A549 (cell line): ENCODE measurements around the gene CBR3. TPM values are rescaled to one million over a fixed set of nuclear protein-coding genes. Genes with fewer than 3 reads are reported as not detected.
A peak's percentile ranks its signal among the peaks of the same experiment; 100 is the strongest.

Experiments
- ATAC-seq, 2 experiments: fragments of 200-7000 bp in 1 of 2; fragments of >200 bp in 1 of 2; cut with Nextera tagmentation in 1 of 2; cut with Tn5 transposase in 1 of 2; 3 replicates each; pipeline versions ENCODE4 v1.8.0 to v1.9.1; 2018 to 2020; ENCODE audit warnings: mild to moderate bottlenecking in 1 of 2, moderate library complexity in 1 of 2
- CTCF ChIA-PET: fragments of 300-600 bp; sonication (Branson Sonifier 250); formaldehyde crosslinking; extraction: SDS; loops from one replicate; lab custom pipeline; 2021; ENCODE audit warnings: antibody characterized with exemption, inconsistent platforms; lab: Yijun Ruan, JAX
- POLR2A ChIA-PET: fragments of 350-600 bp; formaldehyde crosslinking; extraction: SDS; loops from one replicate; lab custom pipeline; 2021; ENCODE audit warnings: antibody characterized with exemption, inconsistent platforms; lab: Yijun Ruan, JAX
- DNase-seq, 2 experiments: peaks; one replicate each; pipeline versions ENCODE4 v3.0.0 to v3.0.0-alpha.2; 2011 to 2016; ENCODE audit warnings: low read depth in 1 of 2, low spot score in 1 of 2
- FAIRE-seq: peaks from 2 replicates; lab custom pipeline; 2011; peaks lifted over from hg19 to GRCh38; lab: Jason Lieb, UNC
- H3K27ac ChIP-seq, 2 experiments: fragments of >200 bp; sonication (Bioruptor Twin); formaldehyde crosslinking; 3 replicates each; pipeline ENCODE4 v1.5.1; 2016 to 2017
- H3K4me1 ChIP-seq: fragments of >200 bp; sonication (Bioruptor Twin); formaldehyde crosslinking; 3 replicates; pipeline ENCODE4 v1.6.1; 2016
- H3K4me2 ChIP-seq: fragments of >200 bp; sonication (Bioruptor Twin); formaldehyde crosslinking; 3 replicates; pipeline ENCODE4 v1.6.1; 2016
- H3K4me3 ChIP-seq: fragments of >200 bp; sonication (Bioruptor Twin); formaldehyde crosslinking; 3 replicates; pipeline ENCODE4 v1.5.1; 2016
- H3K9me3 ChIP-seq: fragments of >200 bp; sonication (Bioruptor Twin); formaldehyde crosslinking; 3 replicates; pipeline ENCODE4 v1.6.1; 2016
- CBX2 ChIP-seq: fragments of 200-600 bp; sonication (generic); IDR thresholded peaks from 2 replicates; pipeline ENCODE4 v1.6.1; 2016; ENCODE audit warnings: low read depth, mild to moderate bottlenecking, borderline replicate concordance
- ESRRA ChIP-seq: fragments of 150-350 bp; IDR thresholded peaks from 2 replicates; pipeline ENCODE4 v1.6.1; 2014; ENCODE audit warnings: mild to moderate bottlenecking, low read length, borderline replicate concordance
- GATA3 ChIP-seq: IDR thresholded peaks from 2 replicates; pipeline ENCODE4 v1.6.1; 2012; ENCODE audit warnings: borderline replicate concordance
- HDAC2 ChIP-seq: fragments of 200-600 bp; sonication (generic); IDR thresholded peaks from 2 replicates; pipeline ENCODE4 v1.6.1; 2016
- HEYL ChIP-seq: fragments of 250-450 bp; sonication (Bioruptor Pico); IDR thresholded peaks from 2 replicates; pipeline ENCODE4 v1.8.0; 2021; ENCODE audit warnings: mild to moderate bottlenecking, moderate library complexity
- HOXA7 ChIP-seq: fragments of 250-450 bp; sonication (Bioruptor Pico); IDR thresholded peaks from 2 replicates; pipeline ENCODE4 v1.5.0; 2020; ENCODE audit warnings: mild to moderate bottlenecking, moderate library complexity
- HOXB5 ChIP-seq: fragments of 250-450 bp; sonication (Bioruptor Pico); IDR thresholded peaks from 2 replicates; pipeline ENCODE4 v1.5.0; 2020; ENCODE audit warnings: mild to moderate bottlenecking, moderate library complexity
- MAFK ChIP-seq: fragments of 450-650 bp; IDR thresholded peaks from 2 replicates; pipeline ENCODE4 v1.6.1; 2014; ENCODE audit not compliant: partially characterized antibody
- NFE2L2 ChIP-seq: fragments of 150-350 bp; conservative IDR thresholded peaks from 2 replicates; pipeline ENCODE4 v1.6.1; 2014; ENCODE audit warnings: low read length
- NPAS2 ChIP-seq: fragments of 250-450 bp; sonication (Bioruptor Pico); IDR thresholded peaks from 2 replicates; pipeline ENCODE4 v1.8.0; 2022; ENCODE audit warnings: mild to moderate bottlenecking, moderate library complexity, borderline replicate concordance
- NR3C1 ChIP-seq: fragments of >200 bp; sonication (Bioruptor Twin); formaldehyde crosslinking; IDR thresholded peaks from 3 replicates; pipeline ENCODE4 v1.6.1; 2017
- PHF8 ChIP-seq: fragments of 200-600 bp; sonication (generic); IDR thresholded peaks from 2 replicates; pipeline ENCODE4 v1.6.1; 2016; ENCODE audit warnings: low read depth, mild to moderate bottlenecking, antibody characterized with exemption, moderate library complexity, borderline replicate concordance
- POLR2AphosphoS2 ChIP-seq: conservative IDR thresholded peaks from 2 replicates; pipeline ENCODE4 v1.6.1; 2012; ENCODE audit warnings: low read length, improper control_type of control experiment, inconsistent platforms
- RCOR1 ChIP-seq: fragments of 150-350 bp; IDR thresholded peaks from 2 replicates; pipeline ENCODE4 v1.6.1; 2014; ENCODE audit warnings: antibody characterized with exemption, low read length, low read depth
- SMC3 ChIP-seq: fragments of >200 bp; sonication (Bioruptor Twin); formaldehyde crosslinking; IDR thresholded peaks from 3 replicates; pipeline ENCODE4 v1.6.1; 2018; ENCODE audit warnings: inconsistent platforms
- TFCP2L1 ChIP-seq: fragments of 250-450 bp; sonication (Bioruptor Pico); IDR thresholded peaks from 2 replicates; pipeline ENCODE4 v1.5.0; 2021; ENCODE audit warnings: mild to moderate bottlenecking
- ZC3H11A ChIP-seq: fragments of 450-650 bp; IDR thresholded peaks from 2 replicates; pipeline ENCODE4 v1.6.1; 2014; ENCODE audit warnings: antibody characterized with exemption, mild to moderate bottlenecking
- ZNF302 ChIP-seq: fragments of 250-450 bp; sonication (Bioruptor Pico); IDR thresholded peaks from 2 replicates; pipeline ENCODE4 v1.9.0; 2021; ENCODE audit warnings: inconsistent platforms, mild to moderate bottlenecking, moderate library complexity
- ZSCAN20 ChIP-seq: fragments of 250-450 bp; sonication (Bioruptor Pico); IDR thresholded peaks from 2 replicates; pipeline ENCODE4 v1.8.0; 2022; ENCODE audit warnings: mild to moderate bottlenecking, moderate library complexity
- WGBS: methylation state at CpG from one replicate; pipeline ENCODE4 v1.1.6; 2017; ENCODE audit errors: missing lambda C conversion rate; 5-methylcytosine and 5-hydroxymethylcytosine counted together
- polyA plus RNA-seq, 4 experiments: library from polyadenylated mRNA; depleted of rRNA in 3 of 4; stranded (reverse); fragments of >200 nt; fragmentation: RNase III in 1 of 4; extraction: RNeasy Plus Mini Kit Qiagen cat#74134 plus additional on column Dnase treatment in 1 of 4; gene quantifications; 2 replicates in 3 of 4; 3 replicates in 1 of 4; pipeline ENCODE4 v1.2.3, GENCODE V29; 2011 to 2017
- TF ChIP-seq, protein P1 (sequence below): IDR thresholded peaks from 2 replicates; pipeline ENCODE4 v1.6.1; 2012
- TF ChIP-seq, protein P2 (sequence below): fragments of 250-450 bp; sonication (Bioruptor Pico); IDR thresholded peaks from 2 replicates; pipeline ENCODE4 v1.5.0; 2021; ENCODE audit warnings: mild to moderate bottlenecking, moderate library complexity, borderline replicate concordance
- TF ChIP-seq, protein P3 (sequence below): fragments of 250-450 bp; sonication (Bioruptor Pico); IDR thresholded peaks from 2 replicates; pipeline ENCODE4 v1.5.0; 2020; ENCODE audit warnings: low read depth, mild to moderate bottlenecking, moderate library complexity
- TF ChIP-seq, protein P4 (sequence below): fragments of >200 bp; sonication (Bioruptor Twin); formaldehyde crosslinking; IDR thresholded peaks from 2 replicates; pipeline ENCODE4 v1.6.1; 2016
- TF ChIP-seq, protein P5 (sequence below): IDR thresholded peaks from 2 replicates; pipeline ENCODE4 v1.6.1; 2012; ENCODE audit warnings: low read depth, borderline replicate concordance
- TF ChIP-seq, protein P6 (sequence below): IDR thresholded peaks from 2 replicates; pipeline ENCODE4 v1.6.1; 2012

CBR3 gene
- polyA plus RNA-seq, 2 of the 4 experiments (the other 2 are of a cell fraction), result 5.9 to 6.1 TPM

DNA sequence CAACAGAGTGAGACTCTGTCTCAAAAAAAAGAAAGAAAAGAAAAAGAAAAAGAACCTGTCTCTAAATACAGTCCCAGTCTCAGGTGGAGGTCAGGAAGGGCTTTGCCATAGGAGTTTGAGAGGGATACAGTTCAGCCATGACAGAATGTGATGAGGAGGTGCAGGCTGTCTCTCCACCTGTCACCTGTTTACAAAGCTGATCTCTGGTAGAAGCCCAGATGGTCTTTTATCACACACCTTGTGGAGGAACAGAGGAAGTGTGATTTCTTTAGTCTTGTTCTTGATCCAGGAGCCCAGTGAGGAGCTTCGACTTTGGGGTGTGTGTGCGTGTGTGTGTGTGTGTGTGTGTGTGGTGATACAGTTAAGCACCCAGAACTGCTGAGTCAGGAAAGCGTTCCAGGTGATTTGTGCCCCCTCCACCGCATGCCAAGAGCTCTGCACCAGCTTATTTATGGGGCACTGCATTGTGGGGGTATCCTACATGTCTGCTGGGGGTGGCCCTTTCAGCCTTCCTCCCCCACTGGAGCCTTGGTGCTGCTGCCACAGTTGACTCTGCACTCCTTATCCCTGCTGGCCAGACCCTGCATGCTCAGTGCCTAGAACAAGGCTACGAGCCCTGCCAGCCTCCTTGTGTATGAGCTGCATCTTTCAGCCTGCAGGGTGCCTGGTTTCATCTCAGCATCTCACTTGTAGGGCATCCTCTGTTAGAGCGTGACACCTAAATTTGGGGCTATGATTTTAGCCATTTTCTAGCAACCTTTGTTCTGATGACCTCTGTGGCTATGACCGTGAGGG, 41.1 kb downstream of the CBR3 start:
- ATAC-seq (no peak), DNase-seq (no peak), FAIRE-seq (no peak)
- H3K9me3 ChIP-seq, result no peaks in the 10 kb centered on the region
- POLR2A ChIA-PET, result no interaction called here
- no peak overlapping the region for H3K4me2 ChIP-seq
- CTCF ChIA-PET, result interaction anchor here (0.7 kb wide), 1 partner anchor 84 kb away, joined by 3 read pairs; no protein-coding TSS in a partner anchor
- no peaks in the 10 kb centered on the region for H3K4me1 ChIP-seq
- no peak overlapping the region for H3K4me3 ChIP-seq
- WGBS, result 77% methylated on average over 7 of the region's 7 CpGs
- no peak for TF ChIP-seq HDAC2
- TF ChIP-seq MAFK, result peak; percentile 65
- TF ChIP-seq, protein P1, sequence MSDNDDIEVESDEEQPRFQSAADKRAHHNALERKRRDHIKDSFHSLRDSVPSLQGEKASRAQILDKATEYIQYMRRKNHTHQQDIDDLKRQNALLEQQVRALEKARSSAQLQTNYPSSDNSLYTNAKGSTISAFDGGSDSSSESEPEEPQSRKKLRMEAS, result no peak
- no peak overlapping the region for H3K27ac ChIP-seq

DNA sequence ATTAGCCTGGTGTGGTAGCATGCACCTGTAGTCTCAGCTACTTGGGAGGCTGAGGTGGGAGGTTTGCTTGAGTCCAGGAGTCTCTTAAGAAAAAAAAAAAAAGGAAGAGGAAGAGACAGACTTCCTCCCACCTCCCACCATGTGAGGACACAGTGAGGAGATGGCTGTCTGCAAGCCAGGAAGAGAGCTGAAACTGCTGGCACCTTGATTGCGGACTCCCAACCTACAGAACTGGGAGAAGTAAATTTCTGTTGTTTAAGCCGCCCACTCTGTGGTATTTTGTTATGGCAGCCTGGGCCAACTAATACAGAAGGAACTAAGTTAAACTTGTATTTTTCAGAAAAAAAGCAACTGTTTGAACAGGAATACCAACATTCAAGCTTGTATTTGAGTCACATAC, 43.5 kb downstream of the CBR3 start:
- FAIRE-seq (no peak), DNase-seq (no peak), ATAC-seq (no peak)
- ChIA-PET POLR2A (no interaction called here), CTCF (interaction anchor here (0.9 kb wide), 1 partner anchor 31 kb away, joined by 4 read pairs; no protein-coding TSS in a partner anchor)
- Histone ChIP-seq H3K4me1 (no peaks in the 10 kb centered on the region), H3K4me2 (no peak overlapping the region), H3K4me3 (no peak overlapping the region), H3K9me3 (no peaks in the 10 kb centered on the region), H3K27ac (no peak overlapping the region)
- 97% methylated on average over 2 of the region's 2 CpGs for WGBS
- TF ChIP-seq, protein P1, result no peak
- TF ChIP-seq NR3C1 (no peak), ZC3H11A (no peak), ZSCAN20 (CRISPR knock-in tag) (no peak)
- TF ChIP-seq, protein P2, sequence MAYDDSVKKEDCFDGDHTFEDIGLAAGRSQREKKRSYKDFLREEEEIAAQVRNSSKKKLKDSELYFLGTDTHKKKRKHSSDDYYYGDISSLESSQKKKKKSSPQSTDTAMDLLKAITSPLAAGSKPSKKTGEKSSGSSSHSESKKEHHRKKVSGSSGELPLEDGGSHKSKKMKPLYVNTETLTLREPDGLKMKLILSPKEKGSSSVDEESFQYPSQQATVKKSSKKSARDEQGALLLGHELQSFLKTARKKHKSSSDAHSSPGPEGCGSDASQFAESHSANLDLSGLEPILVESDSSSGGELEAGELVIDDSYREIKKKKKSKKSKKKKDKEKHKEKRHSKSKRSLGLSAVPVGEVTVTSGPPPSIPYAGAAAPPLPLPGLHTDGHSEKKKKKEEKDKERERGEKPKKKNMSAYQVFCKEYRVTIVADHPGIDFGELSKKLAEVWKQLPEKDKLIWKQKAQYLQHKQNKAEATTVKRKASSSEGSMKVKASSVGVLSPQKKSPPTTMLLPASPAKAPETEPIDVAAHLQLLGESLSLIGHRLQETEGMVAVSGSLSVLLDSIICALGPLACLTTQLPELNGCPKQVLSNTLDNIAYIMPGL (CRISPR knock-in tag), result no peak

DNA sequence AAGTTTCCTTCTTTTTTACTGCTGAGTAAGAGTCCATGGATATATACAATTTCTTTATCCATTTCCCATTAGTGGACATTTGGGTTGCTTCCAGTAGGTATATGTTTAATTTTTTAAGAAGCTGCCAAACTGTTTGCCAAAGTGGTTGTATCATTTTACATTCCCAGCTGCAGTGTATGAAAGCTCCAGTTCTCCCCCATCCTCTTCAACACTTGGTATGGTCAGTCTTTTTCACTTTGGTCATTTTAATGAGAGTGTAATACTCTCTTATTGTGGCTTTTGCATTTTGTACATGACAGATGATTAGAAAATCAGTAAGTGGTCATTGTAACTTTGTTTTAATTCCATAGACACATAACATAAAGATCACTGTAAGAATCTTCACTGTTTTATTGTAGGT, 44.3 kb downstream of the CBR3 start:
- FAIRE-seq, result no peak

DNA sequence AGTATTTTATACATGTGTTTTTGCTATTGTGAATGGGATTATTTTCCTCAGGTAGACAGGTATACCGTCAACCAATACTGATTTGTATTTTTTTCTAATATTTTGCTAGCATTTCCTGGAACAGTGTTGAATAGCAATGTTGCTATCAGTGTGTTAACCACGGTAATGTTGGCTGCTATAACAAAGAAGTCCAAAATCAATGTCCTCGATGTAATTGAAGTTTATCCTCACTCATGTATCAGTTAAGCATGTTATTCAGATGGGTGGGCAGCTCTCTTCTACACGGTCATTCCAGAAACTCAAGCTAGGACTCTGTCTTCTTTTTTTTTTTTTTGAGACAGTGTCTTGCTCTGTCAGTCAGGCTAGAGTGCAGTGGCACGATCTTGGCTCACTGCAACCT, 46.1 kb downstream of the CBR3 start:
- ChIA-PET CTCF (no interaction called here), POLR2A (no interaction called here)
- Histone ChIP-seq H3K4me2 (no peak overlapping the region), H3K27ac (no peak overlapping the region), H3K9me3 (no peaks in the 10 kb centered on the region), H3K4me3 (no peak overlapping the region), H3K4me1 (no peaks in the 10 kb centered on the region)
- FAIRE-seq, result no peak
- no peak for ATAC-seq
- no peak for DNase-seq
- WGBS, result 84% methylated on average over 5 of the region's 5 CpGs
- TF ChIP-seq HEYL, result no peak
- TF ChIP-seq, protein P3, sequence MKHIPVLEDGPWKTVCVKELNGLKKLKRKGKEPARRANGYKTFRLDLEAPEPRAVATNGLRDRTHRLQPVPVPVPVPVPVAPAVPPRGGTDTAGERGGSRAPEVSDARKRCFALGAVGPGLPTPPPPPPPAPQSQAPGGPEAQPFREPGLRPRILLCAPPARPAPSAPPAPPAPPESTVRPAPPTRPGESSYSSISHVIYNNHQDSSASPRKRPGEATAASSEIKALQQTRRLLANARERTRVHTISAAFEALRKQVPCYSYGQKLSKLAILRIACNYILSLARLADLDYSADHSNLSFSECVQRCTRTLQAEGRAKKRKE (CRISPR knock-in tag), result no peak
- TF ChIP-seq ZC3H11A, result no peak
- TF ChIP-seq ZNF302 (CRISPR knock-in tag), result no peak
- TF ChIP-seq, protein P4, sequence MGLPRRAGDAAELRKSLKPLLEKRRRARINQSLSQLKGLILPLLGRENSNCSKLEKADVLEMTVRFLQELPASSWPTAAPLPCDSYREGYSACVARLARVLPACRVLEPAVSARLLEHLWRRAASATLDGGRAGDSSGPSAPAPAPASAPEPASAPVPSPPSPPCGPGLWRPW, result no peak
- TF ChIP-seq CBX2, result no peak
- TF ChIP-seq RCOR1, result no peak
- TF ChIP-seq SMC3, result no peak
- no peak for TF ChIP-seq TFCP2L1 (CRISPR knock-in tag)
- TF ChIP-seq, protein P5, sequence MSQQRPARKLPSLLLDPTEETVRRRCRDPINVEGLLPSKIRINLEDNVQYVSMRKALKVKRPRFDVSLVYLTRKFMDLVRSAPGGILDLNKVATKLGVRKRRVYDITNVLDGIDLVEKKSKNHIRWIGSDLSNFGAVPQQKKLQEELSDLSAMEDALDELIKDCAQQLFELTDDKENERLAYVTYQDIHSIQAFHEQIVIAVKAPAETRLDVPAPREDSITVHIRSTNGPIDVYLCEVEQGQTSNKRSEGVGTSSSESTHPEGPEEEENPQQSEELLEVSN, result no peak
- TF ChIP-seq GATA3, result no peak
- TF ChIP-seq HOXA7 (CRISPR knock-in tag), result no peak

More for the DNA sequence above, 44.3 kb downstream of the CBR3 start:
- CTCF ChIA-PET, result no interaction called here
- Histone ChIP-seq H3K4me2 (no peak overlapping the region), H3K4me1 (no peaks in the 10 kb centered on the region), H3K9me3 (no peaks in the 10 kb centered on the region), H3K4me3 (no peak overlapping the region), H3K27ac (no peak overlapping the region)
- ATAC-seq (no peak), DNase-seq (no peak)
- TF ChIP-seq PHF8 (no peak), ESRRA (no peak), CBX2 (no peak), HOXB5 (no peak), NPAS2 (CRISPR knock-in tag) (no peak), NR3C1 (no peak), POLR2AphosphoS2 (no peak), NFE2L2 (no peak)
- TF ChIP-seq, protein P6, sequence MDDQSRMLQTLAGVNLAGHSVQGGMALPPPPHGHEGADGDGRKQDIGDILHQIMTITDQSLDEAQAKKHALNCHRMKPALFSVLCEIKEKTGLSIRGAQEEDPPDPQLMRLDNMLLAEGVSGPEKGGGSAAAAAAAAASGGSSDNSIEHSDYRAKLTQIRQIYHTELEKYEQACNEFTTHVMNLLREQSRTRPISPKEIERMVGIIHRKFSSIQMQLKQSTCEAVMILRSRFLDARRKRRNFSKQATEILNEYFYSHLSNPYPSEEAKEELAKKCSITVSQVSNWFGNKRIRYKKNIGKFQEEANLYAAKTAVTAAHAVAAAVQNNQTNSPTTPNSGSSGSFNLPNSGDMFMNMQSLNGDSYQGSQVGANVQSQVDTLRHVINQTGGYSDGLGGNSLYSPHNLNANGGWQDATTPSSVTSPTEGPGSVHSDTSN, result no peak
- TF ChIP-seq, protein P3 (CRISPR knock-in tag), result no peak
- POLR2A ChIA-PET, result no interaction called here
